Psoas muscle (tissue), 8 donors: ENCODE measurements around the gene ETV2. TPM values are rescaled to one million over a fixed set of nuclear protein-coding genes. Genes with fewer than 3 reads are reported as not detected.
A peak's percentile ranks its signal among the peaks of the same experiment; 100 is the strongest.

ENCODE experiments used
- ATAC-seq, 4 donors: fragments of 200-7000 bp; cut with Tn5 transposase; one replicate each; pipeline ENCODE4 v1.9.1; 2020; ENCODE audit warnings: moderate library complexity in 3 of 4, mild to moderate bottlenecking in 2 of 4
- DNase-seq, 2 donors: peaks; one replicate each; pipeline ENCODE4 v3.0.0-alpha.2; 2020
- H3K27ac ChIP-seq: fragments of 200-600 bp; one replicate; pipeline ENCODE4 v1.8.0; 2022
- H3K27me3 ChIP-seq, 3 donors: fragments of 200-600 bp in 1 of 3; one replicate each; pipeline versions ENCODE4 v1.6.1 to v1.8.0; 2013 to 2022; ENCODE audit warnings: low read length in 2 of 3, mild to moderate bottlenecking in 2 of 3, moderate library complexity in 1 of 3; ENCODE audit not compliant: insufficient read depth in 3 of 3
- H3K36me3 ChIP-seq, 2 donors: fragments of 200-600 bp in 1 of 2; one replicate each; pipeline versions ENCODE4 v1.6.1 to v1.8.0; 2013 to 2022; ENCODE audit warnings: low read depth in 1 of 2, mild to moderate bottlenecking in 1 of 2, moderate library complexity in 1 of 2; ENCODE audit not compliant: insufficient read depth in 1 of 2
- H3K4me1 ChIP-seq: fragments of 200-600 bp; one replicate; pipeline ENCODE4 v1.8.0; 2022
- H3K4me3 ChIP-seq: fragments of 200-600 bp; one replicate; pipeline ENCODE4 v1.8.0; 2022; ENCODE audit warnings: mild to moderate bottlenecking
- H3K9me3 ChIP-seq: fragments of 200-600 bp; one replicate; pipeline ENCODE4 v1.8.0; 2022
- WGBS, 3 donors: extraction: QIAGEN DNeasy Blood & Tissue Kit; methylation state at CpG; one replicate each; pipeline versions ENCODE4 v1.1.6 to v1.1.7; 2013; 5-methylcytosine and 5-hydroxymethylcytosine counted together
- intact Hi-C, 2 donors: fragments of 100-400 bp; cut with DNase I; formaldehyde crosslinking; loops; one replicate each; pipeline versions ENCODE4 v1.11.0 to v1.14.2; 2022
- polyA plus RNA-seq, 3 donors: library from polyadenylated mRNA; stranded (reverse); fragments of 200-250 nt; gene quantifications; one replicate each; pipeline ENCODE4 v1.2.3, GENCODE V29; 2013
- total RNA-seq, 4 donors: library from RNA; stranded (reverse); fragmentation: NEBNext Ultra II Directional in 2 of 4; extraction: Animal tissue kit (Norgen Biotek cat#: 25700) in 2 of 4; gene quantifications; one replicate each; pipeline versions ENCODE4 v1.2.1 to v1.2.4, GENCODE V29; 2021 to 2023
- TF ChIP-seq, protein P1 (sequence below): fragments of 200-600 bp; IDR thresholded peaks from one replicate; pipeline ENCODE4 v1.8.0; 2022; ENCODE audit warnings: antibody characterized with exemption
- donor health status: healthy with polysubstance abuse.
- donor health status: DM: no; HTN: no; CAD: no; lungs with moderate emphysema.
- donor health status: Bipolar disorder and iron deficiency.
- donor health status: healthy.
- donor health status: DM: yes; HTN: yes; CAD: no.
- donor health status: DM: no; HTN: no; CAD: no.
- donor health status: DM: no; HTN: no; CAD: no.
- donor health status: DM: yes; HTN: yes; CAD: no.

The ETV2 gene
- total and polyA plus RNA-seq, 7 donors: 0.19 to 0.23 (median 0.20) TPM; not detected in 4

DNA sequence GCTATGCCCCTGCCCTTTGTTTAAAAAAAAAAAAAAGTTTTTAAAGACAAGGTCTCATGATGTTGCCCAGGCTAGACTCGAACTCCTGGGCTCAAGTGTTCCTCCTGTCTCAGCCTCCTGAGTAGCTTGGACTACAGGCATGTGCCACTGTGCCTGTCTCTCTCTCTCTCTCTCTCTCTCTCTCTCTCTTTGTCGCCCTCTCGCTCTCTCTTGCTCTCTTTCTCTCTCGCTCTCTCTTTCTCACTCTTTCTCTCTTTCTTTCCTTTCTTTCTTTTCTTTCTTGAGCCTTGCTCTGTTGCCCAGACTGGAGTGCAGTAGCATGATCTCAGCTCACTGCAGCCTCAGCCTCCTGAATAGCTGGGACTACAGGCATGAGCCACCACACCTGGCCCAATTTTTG, 14.1 kb downstream of the ETV2 start:
- ATAC-seq: no peak
- WGBS, 3 donors: 91 to 96% (median 95%) methylated on average over 4 of the region's 4 CpGs
- H3K9me3 ChIP-seq: no peaks in the 10 kb centered on the region
- TF ChIP-seq, protein P1, sequence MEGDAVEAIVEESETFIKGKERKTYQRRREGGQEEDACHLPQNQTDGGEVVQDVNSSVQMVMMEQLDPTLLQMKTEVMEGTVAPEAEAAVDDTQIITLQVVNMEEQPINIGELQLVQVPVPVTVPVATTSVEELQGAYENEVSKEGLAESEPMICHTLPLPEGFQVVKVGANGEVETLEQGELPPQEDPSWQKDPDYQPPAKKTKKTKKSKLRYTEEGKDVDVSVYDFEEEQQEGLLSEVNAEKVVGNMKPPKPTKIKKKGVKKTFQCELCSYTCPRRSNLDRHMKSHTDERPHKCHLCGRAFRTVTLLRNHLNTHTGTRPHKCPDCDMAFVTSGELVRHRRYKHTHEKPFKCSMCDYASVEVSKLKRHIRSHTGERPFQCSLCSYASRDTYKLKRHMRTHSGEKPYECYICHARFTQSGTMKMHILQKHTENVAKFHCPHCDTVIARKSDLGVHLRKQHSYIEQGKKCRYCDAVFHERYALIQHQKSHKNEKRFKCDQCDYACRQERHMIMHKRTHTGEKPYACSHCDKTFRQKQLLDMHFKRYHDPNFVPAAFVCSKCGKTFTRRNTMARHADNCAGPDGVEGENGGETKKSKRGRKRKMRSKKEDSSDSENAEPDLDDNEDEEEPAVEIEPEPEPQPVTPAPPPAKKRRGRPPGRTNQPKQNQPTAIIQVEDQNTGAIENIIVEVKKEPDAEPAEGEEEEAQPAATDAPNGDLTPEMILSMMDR: no peak
- intact Hi-C loops: no loop called here
- peaks cover 14 to 98% of the 10 kb centered on the region in 2 donors for H3K36me3 ChIP-seq
- no peaks in the 10 kb centered on the region for H3K27me3 ChIP-seq
- no peak overlapping the region for H3K27ac ChIP-seq
- no peaks in the 10 kb centered on the region for H3K4me1 ChIP-seq
- H3K4me3 ChIP-seq: no peak overlapping the region
- no peak for DNase-seq

DNA sequence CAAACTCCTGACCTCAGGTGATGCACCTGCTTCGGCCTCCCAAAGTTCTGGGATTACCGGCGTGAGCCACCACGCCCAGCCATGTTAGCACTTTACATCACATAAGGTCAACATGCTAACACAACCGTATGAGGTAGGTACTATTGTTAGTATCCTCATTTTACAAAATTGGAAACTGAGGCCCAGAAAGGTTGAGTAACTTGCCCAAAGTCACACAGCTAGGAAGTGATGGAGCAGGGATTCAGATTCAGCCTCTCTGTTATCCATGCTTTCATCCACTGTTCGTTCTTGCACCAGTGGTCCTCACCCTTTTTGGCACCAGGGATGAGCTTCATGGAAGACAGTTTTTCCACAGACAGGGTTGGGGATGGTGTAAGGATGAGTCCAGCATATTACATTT, 15.2 kb downstream of the ETV2 start:
- Histone ChIP-seq H3K4me3 (no peak overlapping the region), H3K27me3 (no peaks in the 10 kb centered on the region), H3K36me3 (peaks cover 7 to 89% of the 10 kb centered on the region in 2 donors), H3K9me3 (no peaks in the 10 kb centered on the region), H3K27ac (no peak overlapping the region), H3K4me1 (no peaks in the 10 kb centered on the region)
- TF ChIP-seq, protein P1: no peak
- DNase-seq (no peak), ATAC-seq (no peak)
- WGBS, 3 donors: 94% methylated on average over 6 of the region's 6 CpGs
- intact Hi-C loops: no loop called here

DNA sequence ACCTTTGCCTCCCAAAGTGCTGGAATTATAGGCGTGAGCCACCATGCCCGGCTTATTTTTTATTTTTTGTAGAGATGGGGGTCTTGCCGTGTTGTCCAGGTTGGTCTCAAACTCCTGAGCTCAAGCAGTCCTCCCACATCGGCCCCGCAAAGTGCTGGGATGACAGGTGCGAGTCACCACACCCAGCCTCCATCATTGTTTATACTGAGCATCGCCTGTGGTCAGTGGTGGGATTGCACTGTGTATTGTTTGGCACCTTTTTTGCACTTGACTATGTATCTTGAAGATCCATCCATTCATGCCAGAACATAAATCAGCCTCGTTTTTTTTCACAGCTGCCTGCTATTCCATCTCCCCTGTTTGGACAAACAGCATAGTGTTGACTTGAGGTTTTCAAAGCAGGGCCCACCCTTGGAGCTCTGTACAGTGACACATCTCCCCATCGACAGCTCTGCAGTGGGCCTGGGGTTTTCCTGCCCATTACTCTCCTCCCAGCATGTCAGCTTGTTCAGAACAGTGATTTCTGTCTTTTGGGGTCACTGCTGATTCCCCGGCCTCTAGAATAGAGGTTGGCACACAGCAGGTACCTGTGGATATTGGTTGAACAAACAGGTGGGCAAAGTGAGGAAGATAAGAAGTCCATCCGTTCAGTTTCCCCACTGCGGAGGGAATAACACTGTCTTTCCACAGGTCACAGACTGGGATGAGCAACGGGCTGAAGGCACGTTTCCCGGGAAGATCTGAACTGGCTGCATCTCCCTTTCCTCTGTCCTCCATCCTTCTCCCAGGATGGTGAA, 16.6 kb downstream of the ETV2 start:
- H3K27ac ChIP-seq: no peak overlapping the region
- 84 to 90% (median 89%) methylated on average over 15 of the region's 15 CpGs for WGBS, 3 donors
- DNase-seq (no peak), ATAC-seq (peak in 2 of 4 donors; percentile 40 to 49)
- TF ChIP-seq, protein P1: no peak
- H3K4me1 ChIP-seq: no peaks in the 10 kb centered on the region
- H3K27me3 ChIP-seq: no peaks in the 10 kb centered on the region
- peaks cover 7 to 78% of the 10 kb centered on the region in 2 donors for H3K36me3 ChIP-seq
- intact Hi-C loops: no loop called here
- no peak overlapping the region for H3K4me3 ChIP-seq
- H3K9me3 ChIP-seq: no peaks in the 10 kb centered on the region

DNA sequence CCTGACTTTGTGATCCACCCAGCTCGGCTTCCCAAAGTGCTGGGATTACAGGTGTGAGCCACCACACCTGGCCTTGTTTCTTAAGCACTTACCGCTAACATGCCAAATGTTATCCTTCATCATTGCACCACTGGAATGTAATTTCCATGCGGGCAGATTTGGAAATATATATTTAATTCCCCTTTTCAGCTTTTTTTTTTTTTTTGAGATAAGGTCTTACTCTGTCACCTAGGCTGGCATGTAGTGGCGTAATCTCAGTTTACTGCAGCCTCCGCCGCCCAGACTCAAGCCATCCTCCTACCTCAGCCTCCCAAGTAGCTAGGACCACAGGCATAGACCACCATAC, 20.4 kb downstream of the ETV2 start:
- TF ChIP-seq, protein P1: no peak
- H3K4me3 ChIP-seq: no peak overlapping the region
- no peaks in the 10 kb centered on the region for H3K27me3 ChIP-seq
- ATAC-seq (no peak), DNase-seq (no peak)
- H3K4me1 ChIP-seq: no peaks in the 10 kb centered on the region
- intact Hi-C loops: no loop called here
- H3K36me3 ChIP-seq: peaks cover 6 to 48% of the 10 kb centered on the region in 2 donors
- no peaks in the 10 kb centered on the region for H3K9me3 ChIP-seq
- no peak overlapping the region for H3K27ac ChIP-seq
- 97 to 99% (median 98%) methylated on average over 6 of the region's 6 CpGs for WGBS, 3 donors

DNA sequence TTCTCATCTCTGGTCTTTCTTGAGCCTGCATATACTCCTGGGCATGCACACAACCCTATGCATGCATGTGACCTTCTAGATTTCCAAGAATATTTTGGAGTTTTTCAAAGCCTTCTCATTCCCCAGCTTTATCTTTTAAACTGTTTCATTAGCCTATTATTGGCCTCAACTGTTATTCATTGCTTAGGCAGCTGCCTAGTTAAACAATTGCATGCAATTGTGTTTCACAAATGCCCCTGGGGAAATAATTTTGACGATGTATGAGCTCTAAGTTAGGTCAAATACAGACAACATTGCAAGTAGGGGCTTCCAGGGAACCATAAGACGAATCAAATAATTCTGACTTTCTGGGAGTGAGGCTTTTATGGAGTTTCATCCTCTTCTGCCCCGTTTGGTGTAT, 22.4 kb downstream of the ETV2 start:
- ATAC-seq (no peak), DNase-seq (no peak)
- WGBS, 3 donors: 68 to 82% (median 78%) methylated on average over 3 of the region's 3 CpGs
- no peak overlapping the region for H3K27ac ChIP-seq
- no peaks in the 10 kb centered on the region for H3K9me3 ChIP-seq
- peaks cover 3 to 28% of the 10 kb centered on the region in 2 donors for H3K36me3 ChIP-seq
- TF ChIP-seq, protein P1: no peak
- no peaks in the 10 kb centered on the region for H3K4me1 ChIP-seq
- H3K4me3 ChIP-seq: no peak overlapping the region
- intact Hi-C loops: no loop called here
- no peaks in the 10 kb centered on the region for H3K27me3 ChIP-seq
